ENCODE measurements around the gene RGS3.

The RGS3 gene

GRCh38 chr9:113535756-113536155 lies 72.2 kb downstream of the RGS3 start:
- H3K27me3 Mint-ChIP-seq (ENCODE audit: low read depth, poor library complexity) = peaks cover 8% of the 10 kb centered on the region
- H3K4me3 Mint-ChIP-seq = no peak overlapping the region
- no peaks in the 10 kb centered on the region for H3K9me3 Mint-ChIP-seq
- H3K4me1 Mint-ChIP-seq = peaks cover 35% of the 10 kb centered on the region
- TF ChIP-seq CTCF (IDR thresholded peaks at IDR 0.05) = no peak
- no peak for DNase-seq
- H3K27ac Mint-ChIP-seq = peak overlapping the region; percentile 59
- no peaks in the 10 kb centered on the region for H3K36me3 Mint-ChIP-seq (ENCODE audit: low read depth)

DNA sequence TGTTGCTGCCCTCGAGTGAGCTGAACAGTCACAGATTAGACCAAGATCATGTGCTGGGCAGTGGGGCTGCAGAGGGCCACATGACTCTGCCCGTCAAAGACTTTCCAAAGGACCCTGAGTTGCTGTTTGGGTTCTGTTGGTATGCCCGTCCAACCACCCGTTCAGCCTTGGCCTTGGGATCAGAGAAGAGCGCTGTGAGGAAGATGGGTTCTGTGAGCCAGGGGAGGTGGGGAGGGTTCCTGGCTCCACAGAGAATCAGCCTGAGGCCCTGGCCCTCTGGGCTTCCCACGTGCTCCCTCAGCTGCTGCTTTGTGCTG lies 72.6 kb downstream of the RGS3 start:
- H3K4me3 Mint-ChIP-seq = no peak overlapping the region

GRCh38 chr9:113536483-113537228 lies 73.1 kb downstream of the RGS3 start:
- Mint-ChIP-seq H3K4me1 (peaks cover 43% of the 10 kb centered on the region), H3K9me3 (no peaks in the 10 kb centered on the region), H3K27me3 (ENCODE audit: low read depth, poor library complexity) (peaks cover 7% of the 10 kb centered on the region), H3K27ac (peak overlapping the region; percentile 54), H3K4me3 (no peak overlapping the region), H3K36me3 (ENCODE audit: low read depth) (no peaks in the 10 kb centered on the region)
- TF ChIP-seq CTCF (IDR thresholded peaks at IDR 0.05) = no peak
- no peak for DNase-seq

More for the DNA sequence above, 72.6 kb downstream of the RGS3 start:
- Mint-ChIP-seq H3K9me3 (no peaks in the 10 kb centered on the region), H3K27me3 (ENCODE audit: low read depth, poor library complexity) (peaks cover 8% of the 10 kb centered on the region), H3K36me3 (ENCODE audit: low read depth) (no peaks in the 10 kb centered on the region), H3K27ac (peak overlapping the region; percentile 59), H3K4me1 (peaks cover 38% of the 10 kb centered on the region)
- DNase-seq = no peak
- TF ChIP-seq CTCF (IDR thresholded peaks at IDR 0.05) = no peak

- Mint-ChIP-seq H3K27me3 (ENCODE audit: low read depth, poor library complexity) (peaks cover 4% of the 10 kb centered on the region), H3K4me1 (peaks cover 50% of the 10 kb centered on the region), H3K36me3 (ENCODE audit: low read depth) (no peaks in the 10 kb centered on the region), H3K27ac (peak overlapping the region; percentile 86), H3K9me3 (no peaks in the 10 kb centered on the region), H3K4me3 (no peak overlapping the region)
- TF ChIP-seq CTCF (IDR thresholded peaks at IDR 0.05) = no peak
- DNase-seq = no peak
Measured at GRCh38 chr9:113537229-113537810, 73.8 kb downstream of the RGS3 start.

- no peak for DNase-seq
Measured at GRCh38 chr9:113538131-113538530, 74.6 kb downstream of the RGS3 start.

More at GRCh38 chr9:113538131-113538530, 74.6 kb downstream of the RGS3 start:
- H3K4me1 Mint-ChIP-seq = peaks cover 58% of the 10 kb centered on the region
- H3K27ac Mint-ChIP-seq = no peak overlapping the region
- H3K9me3 Mint-ChIP-seq = no peaks in the 10 kb centered on the region
- no peak overlapping the region for H3K4me3 Mint-ChIP-seq
- no peak for TF ChIP-seq CTCF (IDR thresholded peaks at IDR 0.05)
- no peaks in the 10 kb centered on the region for H3K36me3 Mint-ChIP-seq (ENCODE audit: low read depth)
- H3K27me3 Mint-ChIP-seq (ENCODE audit: low read depth, poor library complexity) = peaks cover 4% of the 10 kb centered on the region
